NCI-H82 treated with DMSO at 0.1 percent for 48 hours (cell line): Measurements from ENCODE around the gene CXCR6.

Experiments
- DNase-seq: peaks from one replicate; lab custom pipeline; 2025; ENCODE audit not compliant: unreplicated experiment; lab: John Stamatoyannopoulos, UW

The CXCR6 gene

GRCh38 chr3:45946875-45947274, 3.6 kb downstream of the CXCR6 start:
- no peak for DNase-seq

- DNase-seq, result no peak
Observed at GRCh38 chr3:45947361-45947760, 4.1 kb downstream of the CXCR6 start.

- no peak for DNase-seq
Observed at GRCh38 chr3:45948311-45948781, 5.1 kb downstream of the CXCR6 start.

- no peak for DNase-seq
Observed at GRCh38 chr3:45948881-45949280, 5.6 kb downstream of the CXCR6 start.

GRCh38 chr3:45949432-45949831, 6.2 kb downstream of the CXCR6 start:
- no peak for DNase-seq

- DNase-seq, result no peak
Observed at GRCh38 chr3:45950131-45950530, 6.9 kb downstream of the CXCR6 start.

- DNase-seq, result no peak
Observed at GRCh38 chr3:45950686-45951600, 7.7 kb downstream of the CXCR6 start.

GRCh38 chr3:45951946-45952345, 8.7 kb downstream of the CXCR6 start:
- no peak for DNase-seq

GRCh38 chr3:45952456-45952855, 9.2 kb downstream of the CXCR6 start:
- DNase-seq, result no peak

GRCh38 chr3:45953536-45953935, 10.3 kb downstream of the CXCR6 start:
- DNase-seq, result no peak

GRCh38 chr3:45954306-45954705, 11.0 kb downstream of the CXCR6 start:
- no peak for DNase-seq

- no peak for DNase-seq
Observed at GRCh38 chr3:45955017-45955647, 11.9 kb downstream of the CXCR6 start.

GRCh38 chr3:45955706-45956105, 12.4 kb downstream of the CXCR6 start:
- no peak for DNase-seq

- no peak for DNase-seq
Observed at GRCh38 chr3:45957586-45957985, 14.3 kb downstream of the CXCR6 start.

- no peak for DNase-seq
Observed at GRCh38 chr3:45958321-45958791, 15.1 kb downstream of the CXCR6 start.

- DNase-seq, result no peak
Observed at GRCh38 chr3:45959201-45959600, 15.9 kb downstream of the CXCR6 start.

GRCh38 chr3:45960289-45960688, 17.0 kb downstream of the CXCR6 start:
- no peak for DNase-seq

- no peak for DNase-seq
Observed at GRCh38 chr3:45962033-45962432, 18.8 kb downstream of the CXCR6 start.

GRCh38 chr3:45964139-45964538, 20.9 kb downstream of the CXCR6 start:
- no peak for DNase-seq

GRCh38 chr3:45965253-45965652, 22.0 kb downstream of the CXCR6 start:
- no peak for DNase-seq

- no peak for DNase-seq
Observed at GRCh38 chr3:45965653-45966052, 22.4 kb downstream of the CXCR6 start.

GRCh38 chr3:45966371-45966791, 23.1 kb downstream of the CXCR6 start:
- DNase-seq, result no peak
